Measurements from ENCODE around the gene SPAAR.
"Not testable (repeated sequence)": the region's sequence is repeated elsewhere in the genome, so short reads cannot be mapped to it uniquely, and the experiment has no call there.

The SPAAR gene, protein sequence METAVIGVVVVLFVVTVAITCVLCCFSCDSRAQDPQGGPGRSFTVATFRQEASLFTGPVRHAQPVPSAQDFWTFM

DNA sequence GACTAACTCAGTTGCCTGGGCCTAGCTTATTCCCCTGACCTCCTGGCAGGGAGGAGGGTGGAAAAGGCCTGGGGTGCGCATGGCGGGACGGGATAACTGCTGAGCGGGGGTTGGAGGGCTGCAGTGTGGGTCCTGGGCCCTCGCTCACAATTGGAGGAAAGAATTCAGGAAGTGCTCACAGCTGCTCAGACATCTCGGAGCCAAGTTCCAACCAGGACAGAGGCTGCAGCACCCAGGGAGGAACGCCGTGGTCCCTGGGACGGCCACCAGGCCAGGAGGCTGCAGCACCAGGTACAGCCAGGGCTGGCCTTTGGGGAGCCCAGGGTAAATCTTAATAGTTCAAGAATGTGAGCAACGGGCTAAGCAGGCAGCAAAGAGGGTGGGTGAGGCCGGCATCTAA lies at the start of gene SPAAR:
SPAAR (plus strand) TSS at position 217 of the 400 bp plus-strand sequence. CDS start 974 bp downstream, outside the sequence.
- DNase-seq, result no peak

DNA sequence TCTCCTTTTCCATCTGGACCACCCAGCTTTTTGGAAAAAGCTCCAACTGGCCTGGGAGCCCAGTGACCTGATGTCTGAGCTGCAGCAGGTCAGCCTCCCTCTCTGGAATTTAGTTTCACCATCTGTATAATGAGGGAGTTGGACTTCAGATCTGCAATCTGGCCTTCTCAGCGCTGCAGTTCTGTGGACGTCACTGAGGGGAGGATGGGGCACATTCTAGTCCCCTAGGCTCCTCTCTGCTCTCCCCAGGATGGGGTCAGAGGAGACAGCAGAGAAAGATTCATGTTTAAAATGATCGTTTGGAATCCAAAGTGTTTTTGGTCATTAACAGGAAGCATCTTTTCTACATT lies 49.3 kb upstream of the SPAAR start:
- DNase-seq, result no peak

DNA sequence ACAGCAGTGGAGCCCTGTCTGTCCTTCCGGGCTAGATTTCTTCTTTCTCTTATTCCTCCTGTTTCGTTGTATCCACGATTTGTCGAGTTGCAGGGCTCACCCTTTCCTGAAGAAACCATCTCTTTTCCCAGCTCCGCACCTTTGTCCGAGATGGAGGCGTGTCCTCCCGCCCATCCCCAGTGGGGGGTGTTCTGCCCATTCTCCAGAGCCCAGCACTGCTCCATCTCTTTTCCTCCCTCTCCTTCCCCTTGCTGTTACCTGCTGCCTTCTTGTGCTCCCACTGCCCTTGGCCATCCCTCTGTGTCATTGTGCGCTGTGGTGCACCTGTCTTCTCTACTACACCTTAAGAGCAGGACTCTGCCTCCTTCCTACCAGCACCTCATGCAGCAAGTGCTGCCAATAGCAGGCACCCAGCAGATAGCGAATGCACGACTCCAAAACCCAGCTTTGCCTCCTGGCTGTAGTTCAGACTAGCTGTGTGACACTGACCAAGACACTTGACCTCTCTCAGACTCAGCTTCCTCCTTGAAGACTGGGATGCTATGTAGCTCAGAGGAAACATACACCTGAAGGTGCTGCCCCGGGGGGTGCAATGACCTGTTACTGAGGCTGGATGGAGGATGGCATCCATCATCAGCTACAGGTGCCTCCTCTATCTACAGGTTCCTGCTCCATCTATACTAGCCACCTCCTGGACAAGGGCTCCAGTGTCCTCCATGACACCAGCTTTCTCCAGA lies 48.0 kb upstream of the SPAAR start:
- no peak for DNase-seq

DNA sequence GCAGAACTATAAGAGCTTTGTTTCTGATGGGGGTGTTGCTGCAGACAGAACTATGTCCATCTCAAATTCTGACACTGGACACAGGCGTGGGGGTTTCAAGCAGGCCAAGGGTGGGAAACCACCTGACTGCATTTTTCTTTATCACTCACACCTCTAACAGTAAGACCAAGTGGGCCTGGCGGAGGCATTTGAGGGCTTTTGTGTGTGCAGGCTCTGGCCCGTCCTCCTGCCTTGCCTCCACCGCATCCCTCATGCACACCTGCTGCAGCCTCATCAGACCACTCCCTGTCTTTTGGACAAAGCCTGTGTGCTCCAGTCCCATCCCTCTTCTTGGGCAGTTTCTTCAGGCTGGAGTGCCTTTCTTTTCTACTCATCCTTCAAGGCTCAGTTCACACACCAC lies 47.0 kb upstream of the SPAAR start:
- DNase-seq, result no peak

DNA sequence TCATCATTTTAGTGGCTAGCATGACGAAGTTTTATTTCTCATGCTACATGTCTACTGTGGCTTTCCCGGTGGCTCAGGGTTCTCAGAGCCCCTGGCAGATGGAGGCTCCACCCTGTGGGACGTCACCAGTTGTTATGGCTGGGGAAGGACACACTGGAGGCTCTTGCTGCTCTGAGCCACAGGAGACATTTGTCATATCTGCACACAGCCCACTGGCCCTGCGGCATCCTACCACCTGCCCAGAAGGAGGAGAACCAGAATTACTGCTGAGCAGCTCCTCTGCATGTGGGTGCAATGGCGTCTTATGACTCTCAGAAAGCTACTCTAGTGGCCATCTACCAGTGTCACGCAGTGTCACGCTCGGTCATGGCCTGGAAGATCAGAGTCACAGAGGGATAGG lies 45.7 kb upstream of the SPAAR start:
- DNase-seq, result no peak

DNA sequence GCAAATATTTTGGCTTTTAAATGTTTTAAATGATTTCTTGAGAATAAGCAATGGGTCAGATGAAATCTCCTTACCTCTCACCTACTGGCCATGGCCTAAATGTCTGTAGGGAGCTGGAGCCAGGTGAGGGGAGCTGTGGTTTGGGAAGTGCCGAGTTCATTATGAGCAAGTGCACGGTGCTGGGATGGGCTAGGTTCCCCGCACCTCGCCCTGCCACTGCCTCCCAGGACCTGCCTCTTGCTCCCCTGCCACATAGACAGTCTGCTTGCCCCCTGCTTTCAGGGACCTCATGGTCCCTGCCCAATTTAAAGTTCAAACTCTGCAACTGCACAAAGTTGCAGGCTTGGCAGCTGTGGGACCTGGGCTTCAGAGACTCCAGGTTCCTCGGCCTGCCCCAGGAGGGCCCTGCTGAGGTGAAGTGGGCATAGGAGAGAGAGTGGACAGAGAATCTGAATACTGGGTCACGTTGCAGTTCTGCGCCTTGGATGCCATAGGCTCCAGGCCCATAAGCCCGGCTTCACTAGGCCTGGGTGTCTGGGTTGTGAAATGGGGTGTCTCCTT lies 44.5 kb upstream of the SPAAR start:
- DNase-seq, result no peak

DNA sequence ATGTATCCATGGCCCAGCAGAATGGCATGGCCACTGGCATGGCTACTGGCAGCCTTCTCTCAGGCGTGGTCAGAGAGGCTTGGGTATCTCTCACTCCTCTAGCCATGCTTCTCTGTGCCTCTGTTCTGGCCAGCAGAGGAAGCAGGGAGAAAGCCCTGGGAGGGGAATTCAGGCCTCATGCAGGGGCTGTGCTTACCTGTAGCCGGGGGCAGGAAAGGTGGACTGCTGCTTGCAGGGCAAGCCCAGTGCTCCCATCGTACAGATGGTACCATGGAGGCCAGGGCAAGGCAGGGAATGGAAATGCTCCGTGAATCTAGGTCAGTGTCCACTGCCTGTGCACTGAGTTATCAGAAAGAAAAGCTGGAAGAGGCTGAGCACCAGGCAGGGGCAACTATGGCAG lies 41.8 kb upstream of the SPAAR start:
- no peak for DNase-seq

DNA sequence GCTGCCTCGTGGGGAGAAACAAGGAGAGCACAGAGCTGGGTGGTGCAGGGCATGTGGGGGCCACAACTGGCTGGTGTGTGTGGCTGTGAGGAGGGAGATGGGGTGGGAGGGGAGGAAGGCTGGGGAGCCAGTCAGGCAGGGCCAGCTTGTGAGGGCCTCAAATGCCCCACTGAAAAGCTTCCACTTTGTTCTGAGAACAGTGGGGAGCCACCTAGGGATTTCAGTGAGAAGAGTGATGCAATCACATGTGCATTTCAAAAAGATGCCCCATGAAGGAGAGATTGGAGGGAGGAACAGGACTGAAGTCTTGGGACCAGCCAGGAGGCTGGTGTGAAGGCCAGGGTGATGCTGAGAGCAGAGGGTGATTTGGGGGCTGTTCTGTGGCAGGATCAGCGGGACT lies 40.4 kb upstream of the SPAAR start:
- no peak for DNase-seq

DNA sequence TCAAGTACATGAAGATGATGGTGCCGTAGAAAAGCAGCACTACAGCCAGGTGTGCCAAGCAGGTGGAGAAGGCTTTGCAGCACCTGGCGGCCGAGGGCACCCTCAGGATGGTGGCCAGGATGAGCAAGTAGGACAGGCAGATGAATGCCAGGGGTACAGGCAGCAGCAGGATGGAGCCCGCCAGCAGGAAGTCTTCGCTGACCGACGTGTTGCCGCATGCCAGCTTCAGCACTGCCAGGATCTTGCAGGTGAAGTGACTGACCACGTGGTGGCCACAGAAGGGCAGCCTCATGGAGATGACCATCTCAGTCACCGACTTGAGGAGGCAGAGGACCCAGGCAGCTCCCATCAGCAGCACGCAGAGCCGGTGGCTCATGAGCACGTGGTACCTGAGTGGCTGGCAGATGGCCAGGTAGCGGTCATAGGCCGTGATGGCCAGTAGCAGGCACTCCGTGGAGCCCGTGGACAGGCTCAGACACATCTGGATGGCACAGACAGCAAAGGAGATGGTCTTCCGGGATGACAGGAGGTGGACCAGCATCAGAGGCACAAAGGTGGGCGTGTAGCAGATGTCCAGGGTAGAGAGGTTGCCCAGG lies 39.6 kb upstream of the SPAAR start:
- DNase-seq, result no peak

DNA sequence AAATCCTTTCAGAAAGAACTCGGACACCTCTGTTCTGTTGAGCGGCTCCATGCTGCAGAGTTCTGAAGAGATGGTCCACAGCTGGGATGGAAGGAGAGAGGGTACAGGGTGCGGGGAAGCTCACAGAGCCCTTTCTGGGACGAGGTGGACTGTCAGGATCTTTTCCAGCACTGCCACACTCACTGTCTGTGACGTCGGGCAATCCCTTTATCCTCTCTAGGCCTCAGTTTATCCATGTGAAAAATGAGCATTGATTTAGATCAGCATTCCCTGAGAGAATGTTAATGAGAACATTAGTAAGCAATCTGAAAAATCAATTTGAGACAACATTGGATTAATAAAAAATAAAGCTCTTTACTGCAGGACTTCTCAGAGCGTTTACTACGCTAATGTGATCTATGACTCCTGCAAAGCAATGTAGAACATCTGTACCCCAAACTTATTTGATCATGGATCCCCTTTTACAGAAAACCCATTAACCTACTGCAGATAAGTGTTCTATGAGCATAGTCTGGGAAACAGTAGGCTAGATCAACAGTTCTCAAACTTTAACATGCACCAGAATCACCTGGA lies 38.9 kb upstream of the SPAAR start, which contains the start of gene OR13J1:
OR13J1 (minus strand) TSS at position 51 of the 573 bp plus-strand sequence; CDS start at position 51, 0 bp downstream.
- DNase-seq, result no peak

DNA sequence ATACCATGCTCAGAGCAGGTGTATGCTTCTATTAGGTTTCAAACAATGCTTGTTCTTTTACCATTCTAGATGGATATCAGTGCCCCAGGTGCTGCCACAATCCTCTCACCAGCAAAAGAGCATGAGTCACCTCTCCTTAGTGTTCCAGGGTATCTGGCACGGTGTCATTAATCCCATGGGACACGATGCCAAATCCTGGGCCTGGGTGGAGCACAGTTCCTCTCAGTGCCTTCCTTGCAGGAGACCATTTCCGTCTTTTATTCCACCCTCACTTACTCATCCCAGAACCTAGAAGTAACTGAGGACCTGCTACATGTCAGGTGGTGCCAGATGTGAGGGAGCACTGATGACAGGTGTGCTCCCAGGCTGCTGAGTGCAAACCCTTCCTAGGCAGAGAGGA lies 37.7 kb upstream of the SPAAR start:
- no peak for DNase-seq

DNA sequence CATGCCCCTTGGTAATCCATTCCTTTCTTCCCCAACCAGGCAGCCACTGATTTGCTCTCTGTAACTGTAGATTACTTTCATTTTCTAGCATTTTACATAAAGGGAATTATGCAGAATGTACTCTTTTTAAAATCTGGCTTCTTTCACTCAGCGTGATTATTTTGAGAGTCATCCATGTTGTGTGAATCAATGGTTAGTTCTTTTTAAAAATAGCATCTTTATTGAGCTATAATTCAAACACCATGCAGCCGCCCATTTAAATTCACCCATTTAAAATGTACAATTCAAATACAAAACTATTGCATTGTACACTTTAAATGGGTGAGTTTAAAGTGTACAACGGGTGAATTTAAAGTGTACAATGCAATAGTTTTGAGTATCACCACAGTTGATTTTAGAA lies 36.8 kb upstream of the SPAAR start:
- no peak for DNase-seq

DNA sequence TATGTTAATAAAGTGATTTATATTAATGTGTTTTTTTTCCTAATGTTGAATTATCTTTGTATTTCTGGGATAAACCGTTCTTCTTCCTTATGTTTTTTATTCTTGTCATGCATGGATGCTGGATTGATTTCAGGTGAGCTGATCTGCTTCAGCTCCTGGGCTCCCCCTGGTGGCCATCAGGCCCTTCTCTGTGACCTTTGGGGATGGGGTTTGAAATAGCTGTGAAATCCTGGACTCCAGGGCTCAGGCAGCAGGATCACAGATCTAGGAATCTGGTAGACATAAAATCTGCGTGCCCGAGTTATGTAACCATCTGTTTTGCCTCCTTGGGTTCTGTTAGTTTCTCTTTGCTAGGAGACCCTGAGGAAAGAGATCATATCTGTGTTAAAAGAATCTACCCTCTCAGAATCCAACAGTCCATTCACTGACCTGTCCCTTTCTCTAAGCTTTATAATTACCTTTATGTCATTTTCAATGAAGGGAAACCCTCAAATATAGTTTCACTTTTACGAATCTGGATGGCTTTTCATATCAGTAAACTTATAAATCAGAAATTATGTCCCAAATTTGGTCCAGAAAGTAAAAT lies 26.9 kb upstream of the SPAAR start:
- DNase-seq, result peak; percentile 87

DNA sequence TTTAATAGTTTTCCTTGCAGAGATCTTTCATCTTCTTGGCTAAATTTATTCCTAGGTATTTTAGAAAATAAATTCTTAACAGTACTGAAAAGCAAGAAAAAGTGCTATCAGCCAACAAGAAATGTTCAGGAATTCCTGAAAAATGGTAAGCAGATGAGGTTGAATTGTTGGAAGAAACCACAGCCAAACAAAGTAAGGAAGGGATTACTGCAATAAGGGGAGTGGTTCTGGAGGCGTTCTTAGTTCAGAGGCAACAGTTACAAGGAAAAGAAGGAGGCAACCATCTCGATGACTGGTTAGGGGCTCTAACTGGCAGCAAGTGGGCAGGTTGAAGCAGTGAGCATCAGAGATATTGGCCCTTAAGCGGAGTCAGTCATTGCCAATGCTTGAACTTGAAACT lies 26.3 kb upstream of the SPAAR start:
- DNase-seq, result no peak

DNA sequence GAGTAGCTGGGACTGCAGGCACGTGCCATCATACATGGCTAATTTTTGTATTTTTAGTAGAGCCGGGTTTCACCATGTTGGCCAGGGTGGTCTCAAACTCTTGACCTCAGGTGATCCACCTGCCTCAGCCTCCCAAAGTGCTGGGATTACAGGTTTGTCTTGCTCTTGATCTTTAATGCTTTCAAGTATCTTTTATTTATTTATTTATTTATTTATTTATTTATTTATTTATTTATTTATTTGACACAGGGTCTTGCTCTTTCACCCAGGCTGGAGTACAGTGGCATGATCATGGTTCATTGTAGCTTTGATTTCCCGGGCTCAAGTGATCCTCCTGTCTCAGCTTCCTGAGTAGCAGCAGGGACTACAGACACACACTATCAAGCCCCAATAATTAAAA lies 24.4 kb upstream of the SPAAR start:
- not testable (repeated sequence) for DNase-seq

DNA sequence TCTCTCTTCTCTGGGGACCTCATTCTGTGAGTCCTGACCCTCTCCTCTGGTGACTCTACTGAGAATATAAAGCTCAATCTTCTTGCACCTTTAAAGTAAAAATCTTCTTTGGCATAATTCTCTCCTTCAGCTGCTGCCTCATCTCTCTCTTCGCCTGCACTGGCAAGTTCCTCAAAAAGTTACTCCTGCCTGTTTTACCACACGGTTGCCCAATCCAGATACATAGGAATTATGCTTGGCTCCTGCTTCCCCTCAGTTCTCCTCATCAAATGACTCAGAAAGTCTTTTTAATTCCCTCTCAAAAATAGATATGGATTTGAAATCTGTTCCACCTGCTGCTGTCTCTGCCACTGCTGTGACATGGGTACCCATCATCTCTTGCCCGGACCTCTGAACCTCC lies 17.6 kb upstream of the SPAAR start:
- no peak for DNase-seq

DNA sequence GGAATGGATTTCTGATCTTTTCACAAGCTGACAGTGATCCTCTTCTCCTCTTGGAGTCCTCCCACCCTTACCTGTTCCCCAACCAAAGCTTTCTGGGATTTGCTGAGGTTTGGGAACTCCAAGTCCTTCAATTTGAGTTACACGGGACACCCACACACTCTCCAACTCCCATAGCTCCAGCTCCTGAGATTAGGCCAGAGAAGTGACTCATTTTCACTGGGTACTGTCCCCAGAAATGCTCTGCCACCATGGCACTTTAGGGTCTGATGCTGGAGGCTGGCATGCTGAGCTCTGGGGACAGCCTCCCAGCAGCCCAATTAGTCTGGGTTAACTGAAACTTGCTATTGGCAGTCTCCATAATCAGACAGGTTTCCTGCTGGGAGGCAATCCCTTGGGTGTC lies 17.2 kb upstream of the SPAAR start:
- no peak for DNase-seq

DNA sequence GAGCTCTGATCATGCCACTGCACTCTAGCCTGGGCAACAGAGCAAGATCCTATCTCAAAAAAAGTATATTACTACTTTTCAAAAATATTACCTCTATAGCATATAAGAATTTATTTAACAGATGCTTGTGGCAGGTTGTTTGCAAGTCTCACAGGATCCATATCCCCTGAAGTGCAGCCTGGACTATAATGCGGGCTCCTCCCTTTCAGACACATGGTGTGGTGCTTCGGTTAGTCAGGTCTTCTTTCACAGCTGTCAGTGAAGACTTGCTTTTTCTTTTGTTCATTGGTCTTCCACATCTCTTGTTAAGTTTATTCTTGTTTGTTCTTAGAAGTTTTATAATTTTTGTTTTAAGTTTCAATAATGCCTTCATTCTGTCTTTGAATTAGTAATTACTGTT lies 12.7 kb upstream of the SPAAR start:
- no peak for DNase-seq

DNA sequence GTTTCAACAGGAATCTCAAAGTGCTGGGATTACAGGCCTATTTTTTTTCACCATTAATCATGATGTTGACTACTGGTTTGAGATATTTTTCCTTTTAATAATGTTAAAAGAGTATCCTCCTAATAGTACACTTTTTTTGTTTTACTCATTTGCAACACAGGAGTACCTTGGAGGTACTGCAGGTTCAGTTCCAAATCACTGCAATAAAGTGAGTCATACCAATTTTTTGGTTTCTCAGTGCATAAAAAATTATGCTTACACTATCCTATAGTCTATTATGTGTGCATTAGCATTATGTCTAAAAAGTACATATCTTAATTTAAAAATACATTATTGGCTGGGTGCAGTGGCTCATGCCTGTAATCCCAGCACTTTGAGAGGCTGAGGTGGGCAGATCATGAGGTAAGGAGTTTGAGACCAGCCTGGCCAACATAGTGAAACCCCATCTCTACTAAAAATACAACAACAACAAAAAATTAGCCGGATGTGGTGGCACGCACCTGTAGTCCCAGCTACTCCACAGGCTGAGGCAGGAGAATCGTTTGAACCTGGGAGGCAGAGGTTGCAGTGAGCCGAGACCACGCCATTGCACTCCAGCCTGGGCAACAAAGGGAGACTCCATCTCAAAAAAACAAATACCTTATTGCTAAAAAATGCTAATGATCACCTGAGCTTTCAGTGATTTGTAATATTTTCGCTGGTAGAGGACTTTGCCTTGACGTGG lies 11.8 kb upstream of the SPAAR start:
- DNase-seq, result not testable (repeated sequence)

DNA sequence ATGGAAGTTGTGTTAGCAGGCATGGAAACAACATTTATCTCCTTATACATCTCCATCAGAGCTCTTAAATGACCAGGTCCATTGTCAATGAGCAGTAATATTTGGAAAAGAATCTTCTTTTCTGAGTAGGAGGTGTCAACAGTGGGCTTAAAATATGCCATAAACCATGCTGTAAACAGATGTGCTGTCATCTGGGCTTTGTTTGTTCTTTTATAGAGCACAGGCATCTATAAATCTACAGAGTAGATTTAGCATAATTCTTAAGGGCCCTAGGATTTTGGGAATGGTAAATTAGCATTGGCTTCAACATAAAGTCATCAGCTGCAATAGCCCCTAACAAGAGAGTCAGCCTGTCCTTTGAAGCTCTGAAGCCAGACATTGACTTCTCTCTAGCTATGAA lies 11.0 kb upstream of the SPAAR start:
- DNase-seq, result no peak

DNA sequence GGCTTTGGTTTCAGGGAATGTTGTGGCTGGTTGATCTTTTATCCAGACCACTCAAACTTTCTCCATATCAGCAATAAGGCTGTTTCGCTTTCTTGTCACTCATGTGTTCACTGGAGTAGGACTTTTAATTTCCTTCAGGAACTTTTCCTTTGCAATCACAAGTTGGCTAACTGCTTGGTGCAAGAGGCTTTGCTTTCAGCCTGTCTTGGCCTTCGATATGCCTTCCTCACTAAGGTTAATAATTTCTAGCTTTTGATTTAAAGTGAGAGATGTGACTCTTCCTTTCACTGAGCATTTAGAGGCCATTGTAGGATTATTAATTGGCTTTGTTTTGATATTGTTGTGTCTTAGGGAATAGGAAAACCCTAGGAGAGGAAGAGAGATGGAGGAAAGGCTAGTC lies 10.3 kb upstream of the SPAAR start:
- DNase-seq, result no peak

DNA sequence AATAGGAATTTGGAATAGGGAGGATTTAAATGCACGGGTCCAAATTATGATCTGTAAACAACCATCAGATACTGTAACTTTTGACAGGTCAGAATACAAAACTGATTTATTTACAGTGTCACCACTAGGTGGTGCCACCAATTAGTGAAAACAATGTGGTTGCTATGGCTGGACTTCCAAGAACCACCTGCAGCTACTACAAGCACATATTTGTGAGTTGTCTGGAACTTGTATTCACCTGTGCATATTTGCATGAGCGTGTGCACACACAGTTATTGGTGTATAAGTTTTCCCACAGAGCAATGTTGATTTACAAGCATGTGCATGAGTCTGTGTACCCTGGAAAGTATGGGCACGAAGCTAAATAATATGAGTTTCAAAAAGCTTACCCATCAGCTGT lies 6.2 kb upstream of the SPAAR start:
- peak; percentile 35 for DNase-seq

DNA sequence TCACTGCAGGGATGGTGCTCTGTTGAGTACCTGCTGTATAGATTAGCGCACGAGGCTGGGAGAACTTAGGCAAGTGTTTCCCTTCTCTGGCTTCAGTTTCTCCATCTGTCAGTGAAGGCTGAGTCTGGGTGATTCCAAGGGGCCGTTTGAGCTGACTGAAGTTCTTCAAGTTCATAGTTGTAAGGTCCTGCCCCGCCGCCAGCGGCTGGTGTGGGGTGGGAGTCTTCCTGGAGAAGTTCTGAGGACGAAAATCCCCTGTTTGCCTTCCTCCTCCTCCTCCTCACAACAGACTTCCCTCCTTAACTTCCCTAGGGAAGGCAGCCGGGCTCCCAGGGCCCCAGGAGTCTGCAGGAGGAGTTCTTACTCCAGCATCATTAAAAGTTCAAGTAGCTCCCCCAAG lies 5.0 kb upstream of the SPAAR start:
- DNase-seq, result no peak
